HG03039 (cell line): ENCODE results near the gene CDY2A.
"Not testable (repeated sequence)": the region's sequence is repeated elsewhere in the genome, so short reads cannot be mapped to it uniquely, and the experiment has no call there.

ENCODE experiments used
- ATAC-seq: cut with Tn5 transposase; IDR thresholded peaks from one replicate; pipeline ENCODE4 v1.9.1; 2021; ENCODE audit warnings: mild to moderate bottlenecking, moderate library complexity; ENCODE audit not compliant: unreplicated experiment

The CDY2A gene, protein sequence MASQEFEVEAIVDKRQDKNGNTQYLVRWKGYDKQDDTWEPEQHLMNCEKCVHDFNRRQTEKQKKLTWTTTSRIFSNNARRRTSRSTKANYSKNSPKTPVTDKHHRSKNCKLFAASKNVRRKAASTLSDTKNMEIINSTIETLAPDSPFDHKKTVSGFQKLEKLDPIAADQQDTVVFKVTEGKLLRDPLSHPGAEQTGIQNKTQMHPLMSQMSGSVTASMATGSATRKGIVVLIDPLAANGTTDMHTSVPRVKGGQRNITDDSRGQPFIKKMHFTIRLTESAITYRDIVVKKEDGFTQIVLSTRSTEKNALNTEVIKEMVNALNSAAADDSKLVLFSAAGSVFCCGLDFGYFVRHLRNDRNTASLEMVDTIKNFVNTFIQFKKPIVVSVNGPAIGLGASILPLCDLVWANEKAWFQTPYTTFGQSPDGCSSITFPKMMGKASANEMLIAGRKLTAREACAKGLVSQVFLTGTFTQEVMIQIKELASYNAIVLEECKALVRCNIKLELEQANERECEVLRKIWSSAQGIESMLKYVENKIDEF

DNA sequence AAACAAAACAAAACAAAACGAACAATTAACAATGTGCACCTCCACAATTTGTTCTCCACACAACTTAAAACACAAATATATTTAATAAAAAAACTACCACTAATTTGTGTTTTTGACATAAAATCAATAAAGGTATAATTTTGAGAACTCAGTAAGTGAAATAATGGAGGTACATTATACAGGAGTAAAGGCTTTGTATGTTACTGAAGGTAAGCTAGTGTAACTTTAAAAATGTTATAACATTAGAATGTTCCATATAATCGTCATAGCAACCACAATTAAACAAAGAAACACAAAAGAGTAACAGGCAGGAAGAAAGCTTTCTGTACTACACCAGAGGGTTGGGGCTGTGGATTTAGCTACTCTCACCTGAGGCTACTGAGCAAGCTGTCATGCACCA lies at the start of gene CDY2A:
Gene CDY2A (plus strand): TSS at position 301 of the 400 bp plus-strand sequence. CDS start 328 bp downstream, outside the sequence.
- ATAC-seq, result not testable (repeated sequence)

DNA sequence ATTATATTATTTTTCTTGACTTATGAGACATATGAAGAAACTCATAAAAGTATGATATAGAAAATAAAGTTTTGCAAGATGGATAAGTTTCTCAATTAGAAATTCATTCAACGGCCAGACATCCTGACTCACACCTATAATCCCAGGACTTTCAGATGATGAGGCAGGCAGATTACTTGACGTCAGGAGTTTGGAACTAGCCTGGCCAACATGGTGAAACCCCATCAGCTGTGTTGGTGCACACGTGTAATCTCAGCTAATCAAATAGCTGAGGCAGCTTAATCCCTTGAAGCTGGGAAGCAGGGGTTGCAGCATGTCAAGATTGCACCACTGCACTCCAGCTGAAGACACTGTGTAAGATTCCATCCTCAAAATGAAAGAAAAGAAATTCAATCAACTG lies 28.0 kb upstream of the CDY2A start:
- not testable (repeated sequence) for ATAC-seq

DNA sequence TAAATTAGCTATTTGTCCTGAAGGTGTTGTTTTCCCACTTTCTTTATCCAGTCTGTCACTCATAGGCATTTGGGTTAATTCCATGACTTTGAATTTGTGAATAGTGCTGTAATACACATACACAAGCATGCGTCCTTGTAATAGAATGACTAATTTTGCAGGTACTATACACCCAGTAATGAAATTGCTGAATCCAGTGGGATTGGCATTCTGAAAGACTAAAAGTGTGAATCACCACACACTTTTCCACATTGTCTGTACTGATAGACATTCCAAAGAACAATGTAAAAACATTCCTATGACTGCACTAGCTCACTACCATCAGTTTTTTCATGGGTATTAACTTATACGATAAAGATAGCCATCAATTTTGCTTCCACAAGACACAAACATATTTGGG lies 27.3 kb upstream of the CDY2A start:
- ATAC-seq, result not testable (repeated sequence)

DNA sequence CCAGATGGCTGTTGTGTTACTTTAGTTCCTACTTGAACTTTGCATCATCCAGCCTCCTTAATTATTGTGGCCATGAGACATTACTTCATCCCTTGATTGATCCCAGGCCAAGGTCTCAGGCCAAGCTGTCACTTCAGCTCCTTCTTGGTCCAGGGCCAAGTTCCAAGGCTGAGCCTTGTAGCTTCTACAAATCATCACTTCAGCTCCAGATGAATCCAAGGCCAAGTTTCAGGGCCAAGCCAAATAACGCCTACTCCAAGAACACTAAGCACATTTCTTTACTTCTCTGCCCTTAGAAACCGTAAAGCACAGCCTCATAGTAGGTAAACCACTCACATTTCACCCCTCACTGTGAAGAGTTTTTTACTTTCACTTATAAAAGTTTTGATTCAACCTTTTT lies 1.7 kb upstream of the CDY2A start:
- not testable (repeated sequence) for ATAC-seq

DNA sequence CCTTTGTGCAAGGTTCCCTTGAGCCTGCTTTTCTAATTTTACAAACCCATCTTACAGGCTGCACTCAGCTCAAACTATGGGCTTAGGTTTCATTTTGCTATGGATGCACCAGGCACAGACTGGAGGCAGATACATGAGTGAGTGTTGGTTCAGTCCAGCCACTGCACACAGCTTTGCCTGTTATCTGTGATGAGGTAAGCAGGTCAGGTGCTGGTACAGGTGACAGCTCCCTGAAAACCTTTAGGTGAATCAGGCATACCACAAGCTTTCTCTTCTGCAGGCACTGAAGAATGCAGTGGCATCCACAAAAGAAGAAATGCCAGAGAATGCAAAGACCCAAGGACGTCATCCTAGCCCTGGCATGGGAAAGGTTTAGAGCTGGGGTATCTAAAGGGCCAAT lies 3.3 kb downstream of the CDY2A start:
- ATAC-seq, result not testable (repeated sequence)

DNA sequence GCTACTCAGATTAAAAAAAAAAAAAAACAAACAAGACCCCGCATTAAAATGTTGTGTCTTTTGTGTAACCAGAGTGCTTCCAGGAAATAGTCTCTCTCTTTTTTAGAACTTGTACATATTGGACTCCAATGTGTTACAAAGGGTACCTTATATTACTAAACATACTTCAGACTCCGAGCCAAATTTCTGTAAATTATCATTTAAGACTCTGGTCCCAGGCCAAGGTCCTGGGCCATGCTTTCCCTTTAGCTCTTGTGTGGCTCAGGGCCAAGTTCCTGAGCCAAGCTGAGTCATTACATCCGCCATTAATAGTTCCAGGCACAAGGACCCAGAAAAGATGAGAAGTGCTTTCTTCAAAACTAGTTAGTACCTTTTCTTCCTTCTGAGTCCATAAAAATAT lies 4.6 kb downstream of the CDY2A start:
- not testable (repeated sequence) for ATAC-seq

DNA sequence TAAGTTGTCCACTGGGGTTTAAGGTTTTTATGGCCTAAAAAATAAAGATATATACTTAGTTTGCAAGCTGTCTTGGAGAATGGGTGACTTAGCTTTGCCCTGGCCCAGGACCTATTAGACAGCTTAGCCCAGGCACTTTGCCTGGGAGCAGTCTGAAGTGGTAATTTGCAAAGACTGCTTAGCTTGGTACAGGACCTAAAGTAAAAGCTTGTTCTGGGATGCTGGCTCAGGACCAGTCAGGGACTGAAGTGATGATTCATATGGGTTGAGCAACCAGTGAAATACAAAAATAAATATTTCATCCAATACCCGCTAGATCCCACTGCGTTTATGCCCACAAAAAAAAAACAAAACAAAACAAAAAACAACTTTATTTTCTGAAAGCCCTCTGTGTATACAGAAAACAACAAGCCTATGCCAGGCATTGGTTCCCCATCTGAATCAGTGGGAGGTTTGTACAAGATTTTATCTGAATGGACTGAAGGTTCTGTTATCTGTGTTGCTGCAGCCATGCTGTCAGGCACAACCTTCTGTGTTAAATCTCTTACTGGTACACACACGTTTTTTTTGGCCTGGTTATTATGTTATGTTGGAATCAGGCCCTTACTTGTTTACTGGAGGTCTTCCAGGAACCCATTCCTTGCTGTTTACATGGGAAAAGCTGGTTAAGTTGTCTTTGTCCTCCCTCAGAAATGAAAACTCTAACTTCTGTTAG lies 8.7 kb downstream of the CDY2A start:
- ATAC-seq, result not testable (repeated sequence)

DNA sequence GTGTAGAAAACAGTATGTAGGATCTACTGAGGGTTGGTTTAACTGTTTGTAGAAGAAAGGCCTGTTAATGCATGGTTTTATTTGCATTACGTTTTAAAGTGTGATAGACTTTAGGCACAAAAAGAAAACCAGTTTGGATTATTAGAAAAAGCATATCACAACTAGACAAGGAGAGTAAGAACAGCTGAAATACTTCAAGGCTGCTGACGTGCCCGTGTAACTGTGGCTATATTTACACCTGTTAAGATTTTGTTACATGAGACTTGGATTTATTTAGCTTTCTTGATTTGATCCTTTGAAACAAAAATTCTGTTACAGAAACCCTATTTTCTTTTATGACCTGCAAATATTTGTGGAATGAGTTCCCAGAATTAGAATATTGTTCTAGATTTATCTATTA lies 9.3 kb downstream of the CDY2A start:
- ATAC-seq, result not testable (repeated sequence)

DNA sequence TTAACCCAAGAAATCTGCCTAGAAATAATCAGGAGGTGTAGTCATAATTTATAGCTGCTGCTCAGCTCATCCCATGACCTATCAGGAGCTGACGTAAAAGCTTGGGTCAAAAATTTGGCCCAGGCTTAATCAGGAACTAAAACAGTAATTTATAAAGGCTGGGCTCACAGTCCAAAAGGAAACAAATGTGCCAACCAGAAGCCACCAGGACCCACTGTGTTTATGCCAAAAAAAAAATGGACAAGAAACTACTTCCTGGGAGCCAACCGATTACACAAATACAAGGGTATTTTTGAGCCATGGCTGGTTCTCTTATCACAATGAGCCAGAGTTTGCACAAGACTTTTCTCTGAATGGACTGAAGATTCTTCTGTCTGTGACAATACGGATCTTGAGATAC lies 19.4 kb downstream of the CDY2A start:
- not testable (repeated sequence) for ATAC-seq

DNA sequence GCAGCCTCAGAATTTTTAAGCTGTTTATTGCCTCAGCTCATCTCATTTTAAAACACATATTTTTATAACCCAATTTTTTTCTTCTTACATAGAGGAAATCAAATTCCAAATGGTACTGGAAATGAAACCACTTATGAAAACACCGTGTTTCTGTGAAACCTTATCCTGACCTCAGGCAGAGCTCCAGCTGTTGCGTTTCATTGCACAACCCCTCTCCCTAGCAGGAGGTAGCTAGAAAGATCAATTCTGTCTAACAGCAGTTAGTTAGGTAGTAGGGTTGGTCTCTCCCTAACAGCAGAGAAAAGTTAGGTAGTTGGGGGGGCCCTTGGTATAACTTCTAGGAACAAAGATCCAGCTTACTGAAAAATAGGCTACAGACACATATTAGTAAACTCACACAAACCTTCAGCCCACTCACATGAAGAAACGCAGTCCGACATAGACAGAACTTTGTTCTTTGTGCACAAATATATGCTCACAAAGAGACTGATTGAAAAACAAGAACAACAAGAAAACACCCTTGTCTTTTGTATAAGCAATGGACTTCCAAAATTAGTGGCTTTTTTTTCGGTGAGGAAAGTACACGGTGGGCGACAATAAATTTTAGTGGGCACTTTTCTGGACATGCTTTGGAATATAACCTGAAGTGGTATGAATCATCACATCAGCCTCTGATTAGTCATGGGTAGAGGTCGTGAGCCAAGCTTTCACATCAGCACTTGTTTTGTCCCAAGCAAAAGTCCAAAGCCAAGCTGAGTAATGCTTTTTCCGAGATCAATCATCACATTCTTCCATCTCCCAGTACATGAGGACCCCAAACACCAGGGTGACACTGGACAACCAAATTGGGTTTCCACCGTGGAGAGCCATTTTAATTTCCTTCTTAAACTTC lies 22.8 kb downstream of the CDY2A start:
- not testable (repeated sequence) for ATAC-seq

DNA sequence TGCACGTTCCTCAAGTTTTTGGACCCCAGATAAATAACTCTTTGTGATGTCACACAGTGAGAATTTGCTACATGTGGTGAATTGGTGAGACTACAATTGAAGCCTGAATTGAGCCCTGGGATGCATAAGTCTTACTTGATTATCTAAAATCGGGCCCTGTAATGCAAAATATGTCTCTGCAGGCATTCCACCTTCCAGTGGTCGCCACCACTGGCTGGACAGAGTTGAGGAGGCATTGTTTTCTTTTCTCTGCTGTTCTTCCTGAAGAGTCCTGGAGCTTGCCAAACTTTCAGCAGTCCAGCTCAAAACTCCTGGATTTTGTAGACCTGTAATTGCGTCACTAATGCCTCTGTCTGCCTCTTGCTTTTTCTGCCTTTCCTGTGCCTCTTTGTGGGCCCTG lies 23.5 kb downstream of the CDY2A start:
- not testable (repeated sequence) for ATAC-seq

DNA sequence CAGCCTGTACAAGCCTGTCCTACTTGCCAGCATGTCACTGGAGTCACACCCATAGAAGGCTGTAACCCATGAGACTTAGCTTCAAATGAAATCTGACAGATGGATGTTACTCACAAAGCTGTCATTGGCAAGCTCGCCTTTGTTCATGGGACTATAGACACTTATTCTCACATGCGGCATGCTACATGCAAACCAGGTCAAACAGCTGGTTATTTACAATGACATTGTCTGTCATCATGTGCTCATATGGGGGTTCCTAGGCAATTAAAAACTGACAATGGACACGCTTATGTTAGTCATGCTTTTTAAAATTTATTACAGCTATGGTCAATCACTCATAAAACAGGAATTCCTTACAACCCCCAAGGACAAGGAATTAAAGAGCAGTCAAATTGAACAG lies 30.9 kb downstream of the CDY2A start:
- not testable (repeated sequence) for ATAC-seq

DNA sequence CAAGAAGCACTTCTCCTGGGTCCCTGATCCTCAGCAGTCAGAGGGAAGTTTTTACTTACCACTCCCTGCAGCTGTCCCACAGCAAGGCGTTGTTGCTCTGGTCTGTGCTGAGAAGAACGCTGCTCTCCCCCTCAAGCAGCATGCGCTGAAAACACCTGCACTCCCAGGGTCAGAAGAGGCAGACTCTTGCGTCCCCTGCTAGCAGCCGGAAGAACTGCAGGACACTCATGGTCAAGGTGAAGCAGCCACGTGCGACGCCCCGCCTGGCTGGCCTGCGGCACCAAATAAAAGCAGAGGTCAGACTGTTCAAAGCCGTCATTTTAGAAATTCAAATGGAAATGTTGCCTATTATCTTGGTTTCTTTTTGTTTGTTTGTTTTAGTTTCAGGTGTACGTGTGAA lies 47.9 kb downstream of the CDY2A start:
- not testable (repeated sequence) for ATAC-seq
